SK-N-SH (cell line): ENCODE results near the gene VWA5B1.

Experiments
- EP300 ChIP-seq, 2 experiments: IDR thresholded peaks; 2 replicates each; pipeline versions ENCODE4 v1.4.0 to v1.6.1; 2012; ENCODE audit warnings: borderline replicate concordance in 1 of 2, low read depth in 1 of 2, low read length in 1 of 2
- FOXJ3 ChIP-seq: sonication (generic); formaldehyde crosslinking; IDR thresholded peaks from 2 replicates; pipeline ENCODE4 v1.5.1; 2020; ENCODE audit warnings: mild to moderate bottlenecking, missing genetic modification reagents
- NFIC ChIP-seq: IDR thresholded peaks from 2 replicates; pipeline ENCODE4 v1.4.0; 2012; ENCODE audit warnings: borderline replicate concordance
- POLR2AphosphoS5 ChIP-seq: IDR thresholded peaks from 2 replicates; pipeline ENCODE4 v1.6.1; 2012; ENCODE audit warnings: low read depth, low read length
- SIN3A ChIP-seq: IDR thresholded peaks from 2 replicates; pipeline ENCODE4 v1.6.1; 2012; ENCODE audit warnings: low read depth, mild to moderate bottlenecking, low read length, moderate library complexity, borderline replicate concordance
- TF ChIP-seq, protein P1 (sequence below): fragments of 200-600 bp; sonication (generic); IDR thresholded peaks from 2 replicates; pipeline ENCODE4 v1.6.1; 2017; ENCODE audit warnings: antibody characterized with exemption, mild to moderate bottlenecking, moderate library complexity
- TF ChIP-seq, protein P2 (sequence below): fragments of 150-350 bp; IDR thresholded peaks from 2 replicates; pipeline ENCODE4 v1.6.1; 2016; ENCODE audit warnings: mild to moderate bottlenecking, low read depth, low read length

DNA sequence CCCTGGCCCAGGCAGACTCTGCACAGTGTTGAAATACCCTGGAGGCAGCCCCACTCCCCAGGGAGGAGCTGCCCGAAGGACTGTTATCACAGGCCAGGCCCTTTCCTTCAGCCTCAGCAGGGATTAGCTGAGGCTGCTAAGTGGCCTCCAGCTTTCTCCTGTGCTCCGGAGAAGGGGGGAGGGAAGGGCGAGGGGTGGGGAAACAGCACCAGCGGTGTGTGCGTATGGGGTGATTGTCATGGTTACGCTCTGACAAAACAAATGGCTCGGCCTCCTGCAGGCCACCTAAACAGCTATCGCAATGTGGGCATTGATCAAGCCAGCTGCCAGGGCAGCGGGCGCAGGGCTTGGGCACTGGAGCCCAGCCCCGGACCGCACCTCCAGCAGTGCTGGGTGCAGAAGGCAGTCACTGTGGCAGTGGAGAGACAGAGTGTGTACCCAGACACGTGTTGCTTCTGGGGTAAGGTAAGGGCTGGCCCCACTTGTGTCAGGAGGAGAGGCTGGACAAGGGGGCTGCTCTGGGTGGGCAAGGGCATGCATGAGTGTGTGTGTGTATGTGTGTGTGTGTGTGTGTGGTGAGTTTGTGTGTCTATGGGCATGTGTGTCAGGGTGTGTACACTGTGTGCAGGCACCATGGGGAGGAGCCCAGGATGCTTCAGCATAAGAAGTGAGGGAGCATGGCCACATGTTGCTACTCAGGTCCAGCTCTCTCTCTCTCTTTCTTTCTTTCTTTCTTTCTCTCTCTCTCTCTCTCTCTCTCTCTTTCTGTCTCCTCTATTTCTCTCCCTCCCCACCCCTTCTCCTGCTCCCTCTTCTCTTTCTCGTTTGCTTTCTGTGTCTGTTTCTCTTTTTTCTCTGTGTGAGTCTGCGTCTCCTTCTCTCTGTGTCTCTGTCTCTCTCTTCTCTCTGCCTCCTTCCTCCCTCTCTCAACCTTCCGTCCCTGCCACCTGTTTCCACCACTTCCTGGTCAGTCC is at the start of gene VWA5B1:
- TF ChIP-seq, protein P1, sequence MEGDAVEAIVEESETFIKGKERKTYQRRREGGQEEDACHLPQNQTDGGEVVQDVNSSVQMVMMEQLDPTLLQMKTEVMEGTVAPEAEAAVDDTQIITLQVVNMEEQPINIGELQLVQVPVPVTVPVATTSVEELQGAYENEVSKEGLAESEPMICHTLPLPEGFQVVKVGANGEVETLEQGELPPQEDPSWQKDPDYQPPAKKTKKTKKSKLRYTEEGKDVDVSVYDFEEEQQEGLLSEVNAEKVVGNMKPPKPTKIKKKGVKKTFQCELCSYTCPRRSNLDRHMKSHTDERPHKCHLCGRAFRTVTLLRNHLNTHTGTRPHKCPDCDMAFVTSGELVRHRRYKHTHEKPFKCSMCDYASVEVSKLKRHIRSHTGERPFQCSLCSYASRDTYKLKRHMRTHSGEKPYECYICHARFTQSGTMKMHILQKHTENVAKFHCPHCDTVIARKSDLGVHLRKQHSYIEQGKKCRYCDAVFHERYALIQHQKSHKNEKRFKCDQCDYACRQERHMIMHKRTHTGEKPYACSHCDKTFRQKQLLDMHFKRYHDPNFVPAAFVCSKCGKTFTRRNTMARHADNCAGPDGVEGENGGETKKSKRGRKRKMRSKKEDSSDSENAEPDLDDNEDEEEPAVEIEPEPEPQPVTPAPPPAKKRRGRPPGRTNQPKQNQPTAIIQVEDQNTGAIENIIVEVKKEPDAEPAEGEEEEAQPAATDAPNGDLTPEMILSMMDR, result no peak
- TF ChIP-seq POLR2AphosphoS5 (no peak), FOXJ3 (no peak), NFIC (no peak), SIN3A (no peak), EP300 (IDR thresholded peaks at IDR 0.05; ENCODE audit: borderline replicate concordance in 1 of 2, low read depth in 1 of 2, low read length in 1 of 2) (no peak)
- TF ChIP-seq, protein P2, sequence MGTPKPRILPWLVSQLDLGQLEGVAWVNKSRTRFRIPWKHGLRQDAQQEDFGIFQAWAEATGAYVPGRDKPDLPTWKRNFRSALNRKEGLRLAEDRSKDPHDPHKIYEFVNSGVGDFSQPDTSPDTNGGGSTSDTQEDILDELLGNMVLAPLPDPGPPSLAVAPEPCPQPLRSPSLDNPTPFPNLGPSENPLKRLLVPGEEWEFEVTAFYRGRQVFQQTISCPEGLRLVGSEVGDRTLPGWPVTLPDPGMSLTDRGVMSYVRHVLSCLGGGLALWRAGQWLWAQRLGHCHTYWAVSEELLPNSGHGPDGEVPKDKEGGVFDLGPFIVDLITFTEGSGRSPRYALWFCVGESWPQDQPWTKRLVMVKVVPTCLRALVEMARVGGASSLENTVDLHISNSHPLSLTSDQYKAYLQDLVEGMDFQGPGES, result no peak
